CD8-positive, alpha-beta memory T cell (primary cell): ENCODE results near the gene PCNT. TPM values are rescaled to one million over a fixed set of nuclear protein-coding genes. Genes with fewer than 3 reads are reported as not detected.

Source experiments
- CTCF ChIA-PET: fragments of 350-600 bp; sonication (Branson Sonifier 250); formaldehyde crosslinking; loops from one replicate; lab custom pipeline; 2021; ENCODE audit warnings: antibody characterized with exemption; lab: Charles Lee
- POLR2A ChIA-PET: fragments of 350-600 bp; sonication (Branson Sonifier 250); formaldehyde crosslinking; loops from one replicate; lab custom pipeline; 2021; ENCODE audit warnings: antibody characterized with exemption; lab: Charles Lee
- DNase-seq, 5 donors: peaks; one replicate each; pipeline versions ENCODE4 v3.0.0 to v3.0.0-alpha.2; 2020 to 2022; ENCODE audit warnings: mixed read lengths in 1 of 5
- H3K27ac ChIP-seq: one replicate; pipeline ENCODE4 v1.7.0; 2013; ENCODE audit warnings: low read depth, mild to moderate bottlenecking, low read length, moderate library complexity
- H3K27me3 ChIP-seq: 2 replicates; pipeline ENCODE4 v1.7.0; 2013; ENCODE audit warnings: low read length, mild to moderate bottlenecking; ENCODE audit not compliant: insufficient read depth, poor library complexity, severe bottlenecking
- H3K36me3 ChIP-seq: 2 replicates; pipeline ENCODE4 v1.7.0; 2013; ENCODE audit warnings: mild to moderate bottlenecking, low read length, moderate library complexity; ENCODE audit not compliant: insufficient read depth
- H3K4me1 ChIP-seq: 2 replicates; pipeline ENCODE4 v1.7.0; 2013; ENCODE audit warnings: mild to moderate bottlenecking, low read length, moderate library complexity; ENCODE audit not compliant: insufficient read depth
- H3K4me3 ChIP-seq: 2 replicates; pipeline ENCODE4 v1.7.0; 2013; ENCODE audit warnings: mild to moderate bottlenecking, low read length
- H3K9me3 ChIP-seq: 2 replicates; pipeline ENCODE4 v1.7.0; 2013; ENCODE audit warnings: mild to moderate bottlenecking, low read length
- H3K27ac Mint-ChIP-seq, 8 donors: one replicate each; pipeline ENCODE4 v1.8.0; 2020 to 2021; ENCODE audit warnings: mixed read lengths in 8 of 8, mild to moderate bottlenecking in 6 of 8, inconsistent platforms in 3 of 8, moderate library complexity in 3 of 8
- H3K27me3 Mint-ChIP-seq, 2 donors: one replicate each; pipeline ENCODE4 v1.8.0; 2020 to 2021; ENCODE audit warnings: mixed read lengths in 2 of 2, mild to moderate bottlenecking in 1 of 2, moderate library complexity in 1 of 2
- H3K36me3 Mint-ChIP-seq, 3 donors: one replicate each; pipeline ENCODE4 v1.8.0; 2020 to 2021; ENCODE audit warnings: mixed read lengths in 3 of 3, inconsistent platforms in 1 of 3, mild to moderate bottlenecking in 1 of 3
- H3K4me1 Mint-ChIP-seq, 3 donors: one replicate each; pipeline ENCODE4 v1.8.0; 2020 to 2021; ENCODE audit warnings: mixed read lengths in 3 of 3, inconsistent platforms in 1 of 3, mild to moderate bottlenecking in 1 of 3
- H3K4me3 Mint-ChIP-seq, 7 donors: one replicate each; pipeline ENCODE4 v1.8.0; 2020 to 2021; ENCODE audit warnings: mixed read lengths in 7 of 7, mild to moderate bottlenecking in 6 of 7, moderate library complexity in 4 of 7, inconsistent platforms in 2 of 7
- H3K9me3 Mint-ChIP-seq, 5 donors: one replicate each; pipeline ENCODE4 v1.8.0; 2020 to 2022; ENCODE audit warnings: mixed read lengths in 5 of 5, mild to moderate bottlenecking in 3 of 5, moderate library complexity in 2 of 5, inconsistent platforms in 1 of 5
- polyA plus RNA-seq: library from polyadenylated mRNA; unstranded; fragments of 300-500 nt; fragmentation: Illumina TruSeq; gene quantifications from one replicate; pipeline ENCODE4 v1.2.3, GENCODE V29; 2021
- total RNA-seq, 2 experiments: library from RNA; stranded (reverse); gene quantifications; one replicate each; pipeline ENCODE4 v1.2.3, GENCODE V29; 2021

Gene PCNT
- total and polyA plus RNA-seq, 3 experiments from 2014 or later, result 27.1 to 60.1 (median 54.8) TPM

DNA sequence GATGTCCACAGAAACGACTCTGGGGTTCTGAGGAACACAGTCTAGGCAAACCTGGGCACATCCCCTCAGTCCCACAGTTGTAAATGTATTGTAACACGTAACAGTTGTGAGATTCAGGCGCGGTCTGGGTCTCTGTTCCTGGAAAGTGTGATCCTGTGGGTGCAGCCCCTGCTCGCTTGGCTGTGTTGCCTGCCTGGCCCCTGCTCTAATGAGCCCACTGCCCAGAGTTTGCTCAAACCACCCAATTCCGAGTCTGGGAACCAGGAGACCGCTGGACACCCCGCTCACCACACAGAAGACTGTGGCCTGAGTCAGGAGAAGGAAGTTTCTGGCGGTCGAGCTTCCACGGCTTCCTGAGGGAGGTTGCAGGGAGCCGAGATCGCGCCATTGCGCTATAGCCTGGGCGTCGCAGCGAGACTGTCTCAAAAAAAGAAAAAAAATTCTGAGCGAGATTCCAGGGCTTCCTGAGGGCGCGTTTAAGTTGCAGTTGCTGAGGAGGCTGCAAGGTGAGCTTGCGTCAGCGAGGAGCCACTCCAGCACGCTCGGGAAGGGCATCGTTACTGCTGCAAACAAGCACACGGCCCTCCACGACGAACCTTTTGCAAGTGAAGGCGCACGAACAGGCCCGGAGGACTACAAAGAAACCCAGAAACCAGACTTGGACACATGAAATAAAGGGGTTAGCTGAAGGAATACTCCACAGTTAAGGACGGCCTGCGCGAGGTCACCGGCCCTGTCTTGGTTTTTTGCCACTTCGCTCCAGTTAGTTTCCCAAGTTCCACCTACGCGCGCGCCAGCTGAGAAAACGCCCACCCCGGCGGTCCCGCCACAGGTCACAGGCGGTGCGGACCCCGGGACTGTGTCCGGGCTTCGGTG lies 1.4 kb upstream of the PCNT start:
- H3K27me3 Mint-ChIP-seq, result no peaks in the 10 kb centered on the region
- DNase-seq, result no peak
- Histone ChIP-seq H3K36me3 (peaks cover 2% of the 10 kb centered on the region), H3K27ac (peak overlapping the region; percentile 93), H3K4me3 (peak overlapping the region; percentile 95), H3K4me1 (peaks cover 26% of the 10 kb centered on the region), H3K9me3 (no peaks in the 10 kb centered on the region), H3K27me3 (no peaks in the 10 kb centered on the region)
- H3K4me1 Mint-ChIP-seq, result peaks cover 27 to 41% (median 40%) of the 10 kb centered on the region in 3 donors
- peak overlapping the region in 7 of 8 donors; percentile 47 to 96 (median 77) for H3K27ac Mint-ChIP-seq
- POLR2A ChIA-PET, result interaction anchor here (0.5 to 1.0 kb wide), 3 partner anchors 14 to 109 kb away, joined by 3 read pairs; no protein-coding TSS in a partner anchor
- peaks cover 0 to 2% (median 0%) of the 10 kb centered on the region in 5 donors for H3K9me3 Mint-ChIP-seq
- CTCF ChIA-PET, result no interaction called here
- peaks cover 0 to 13% (median 5%) of the 10 kb centered on the region in 3 donors for H3K36me3 Mint-ChIP-seq
- peak overlapping the region; percentile 90 to 99 (median 96) for H3K4me3 Mint-ChIP-seq

DNA sequence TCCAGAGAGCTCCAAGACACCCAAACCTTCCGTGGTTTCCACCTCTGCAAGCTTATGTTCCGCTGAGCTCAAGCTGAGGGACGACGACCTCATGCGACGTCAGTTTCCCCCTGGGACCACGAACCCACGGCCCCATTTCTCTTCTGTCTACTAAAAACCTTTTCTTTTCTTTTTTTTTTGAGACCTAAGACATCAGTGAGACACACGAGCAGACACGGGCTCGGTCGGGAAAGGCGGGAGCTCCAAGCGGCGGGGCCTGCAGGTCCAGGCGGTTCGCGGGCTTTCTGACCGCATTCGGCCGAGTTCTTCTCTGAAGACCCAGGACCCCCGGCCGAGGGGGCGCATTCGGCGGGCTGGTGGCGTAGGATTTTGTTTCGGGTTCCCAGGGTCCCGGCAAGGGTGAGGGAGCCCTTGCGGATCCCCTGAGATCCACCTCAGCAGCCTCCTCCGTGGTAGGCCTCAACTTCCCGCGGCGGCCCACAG lies 688 bp upstream of the PCNT start:
- H3K36me3 ChIP-seq, result peaks cover 8% of the 10 kb centered on the region
- POLR2A ChIA-PET, result interaction anchor here (0.6 to 1.0 kb wide), 2 partner anchors 29 to 108 kb away, joined by 3 read pairs; no protein-coding TSS in a partner anchor
- DNase-seq, result no peak
- H3K27me3 Mint-ChIP-seq, result no peaks in the 10 kb centered on the region
- peak overlapping the region; percentile 93 for H3K27ac ChIP-seq
- H3K4me3 ChIP-seq, result peak overlapping the region; percentile 95
- peaks cover 0 to 20% (median 5%) of the 10 kb centered on the region in 3 donors for H3K36me3 Mint-ChIP-seq
- peaks cover 26% of the 10 kb centered on the region for H3K4me1 ChIP-seq
- peak overlapping the region in 7 of 8 donors; percentile 47 to 96 (median 79) for H3K27ac Mint-ChIP-seq
- CTCF ChIA-PET, result no interaction called here
- no peaks in the 10 kb centered on the region for H3K27me3 ChIP-seq
- H3K9me3 Mint-ChIP-seq, result peaks cover 0 to 2% (median 0%) of the 10 kb centered on the region in 5 donors
- peak overlapping the region; percentile 90 to 99 (median 96) for H3K4me3 Mint-ChIP-seq
- no peaks in the 10 kb centered on the region for H3K9me3 ChIP-seq
- peaks cover 27 to 41% (median 41%) of the 10 kb centered on the region in 3 donors for H3K4me1 Mint-ChIP-seq

DNA sequence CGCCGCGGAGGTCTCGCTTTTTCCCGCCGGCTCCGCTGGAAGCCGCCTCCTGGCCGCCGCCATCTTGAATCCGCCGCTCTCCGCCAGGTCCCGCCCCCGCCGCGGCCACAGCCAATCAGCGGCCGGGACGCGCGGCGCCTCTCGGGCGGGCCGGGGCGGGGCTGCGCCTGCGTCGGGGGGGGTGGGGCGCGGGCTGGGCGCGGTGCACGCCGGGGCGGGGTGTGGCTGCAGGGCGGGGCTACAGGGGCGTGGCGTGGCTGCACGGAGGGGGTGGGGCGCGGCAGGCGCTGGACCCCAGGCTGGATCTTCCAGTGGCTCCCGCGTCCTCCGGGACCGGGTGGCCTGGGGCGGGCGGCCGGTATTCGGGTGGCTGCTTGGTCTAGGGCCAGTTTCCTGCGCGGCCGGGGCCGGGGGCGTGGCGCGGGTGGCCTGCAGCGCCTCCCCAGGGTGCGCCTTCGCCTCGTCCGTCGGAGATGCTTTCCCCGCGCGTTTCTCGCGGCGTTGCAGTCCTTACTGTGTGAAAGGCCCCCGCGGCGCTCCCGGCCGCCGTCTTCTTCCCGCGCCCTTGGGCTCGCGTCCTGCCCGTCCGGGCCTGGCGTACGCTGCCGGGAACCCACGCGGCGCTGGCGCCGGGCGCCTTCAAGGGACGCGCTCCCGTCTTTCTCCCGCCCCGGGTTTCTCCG lies 575 bp downstream of the PCNT start:
- H3K27ac Mint-ChIP-seq, result peak overlapping the region in 4 of 8 donors; percentile 19 to 99 (median 92)
- no peaks in the 10 kb centered on the region for H3K27me3 Mint-ChIP-seq
- Histone ChIP-seq H3K27ac (peak overlapping the region; percentile 93), H3K27me3 (no peaks in the 10 kb centered on the region), H3K9me3 (no peaks in the 10 kb centered on the region), H3K36me3 (peaks cover 8% of the 10 kb centered on the region), H3K4me1 (peaks cover 26% of the 10 kb centered on the region), H3K4me3 (peak overlapping the region; percentile 95)
- CTCF ChIA-PET, result interaction anchor here (1.5 to 1.6 kb wide), 2 partner anchors 99 to 181 kb away, joined by 5 to 7 read pairs; no protein-coding TSS in a partner anchor
- peaks cover 0 to 2% (median 0%) of the 10 kb centered on the region in 5 donors for H3K9me3 Mint-ChIP-seq
- H3K4me3 Mint-ChIP-seq, result peak overlapping the region; percentile 90 to 99 (median 96)
- DNase-seq, result peak; percentile 84 to 90 (median 88)
- peaks cover 27 to 41% (median 41%) of the 10 kb centered on the region in 3 donors for H3K4me1 Mint-ChIP-seq
- POLR2A ChIA-PET, result interaction anchor here (1.0 kb wide), 1 partner anchor 101 kb away, joined by 5 read pairs; no protein-coding TSS in a partner anchor
- peaks cover 0 to 30% (median 7%) of the 10 kb centered on the region in 3 donors for H3K36me3 Mint-ChIP-seq

DNA sequence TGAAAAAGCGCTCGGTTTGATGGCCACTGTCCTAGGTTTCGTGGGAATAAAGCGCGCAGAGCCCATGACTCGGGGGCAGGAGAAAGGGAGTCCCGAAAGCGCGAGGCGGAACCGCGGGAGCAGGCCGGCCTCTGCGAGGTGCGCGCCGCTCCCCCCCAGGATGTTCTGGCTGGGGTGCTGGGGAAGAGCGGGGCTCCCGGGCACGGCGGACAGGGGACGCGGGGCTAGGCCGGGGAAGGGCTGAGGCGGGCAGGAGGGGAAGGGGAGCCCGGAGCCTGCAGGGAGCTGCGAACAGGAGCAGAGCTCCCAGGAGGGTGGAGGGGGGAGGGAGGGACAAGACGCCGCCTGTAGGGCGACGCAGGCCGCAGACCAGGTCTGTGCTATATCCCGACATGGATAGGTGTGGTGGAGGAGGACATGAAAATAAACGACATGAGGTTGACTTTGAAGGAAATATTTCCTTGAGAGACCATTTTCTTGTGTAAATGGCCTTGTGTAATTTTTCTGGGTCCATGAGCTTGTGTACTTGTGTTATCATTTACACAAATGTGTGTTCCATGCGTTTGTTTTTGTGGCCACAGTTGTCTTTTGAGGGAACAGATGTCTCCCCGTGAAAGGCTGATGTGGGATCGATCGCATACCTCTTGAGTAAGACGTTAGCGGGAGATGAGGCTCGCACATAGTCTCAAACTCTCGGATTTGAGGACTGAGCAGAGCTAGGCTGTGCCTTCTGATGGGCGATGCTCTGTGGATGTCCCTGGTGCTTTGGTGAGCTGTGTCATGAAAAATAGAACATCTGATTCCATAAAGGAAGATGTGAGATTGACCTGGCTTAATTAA lies 1.3 kb downstream of the PCNT start:
- Mint-ChIP-seq H3K36me3 (peaks cover 0 to 38% (median 7%) of the 10 kb centered on the region in 3 donors), H3K27me3 (no peaks in the 10 kb centered on the region), H3K27ac (peak overlapping the region; percentile 43 to 94 (median 90)), H3K4me3 (peak overlapping the region; percentile 86 to 99 (median 92)), H3K9me3 (peaks cover 0 to 2% (median 0%) of the 10 kb centered on the region in 5 donors), H3K4me1 (peaks cover 27 to 41% (median 41%) of the 10 kb centered on the region in 3 donors)
- peak overlapping the region; percentile 78 for H3K27ac ChIP-seq
- DNase-seq, result peak in 3 of 5 donors; percentile 2 to 54 (median 11)
- ChIA-PET POLR2A (interaction anchor here (1.0 to 1.7 kb wide), 2 partner anchors 100 to 310 kb away, joined by 3 to 5 read pairs; partner anchors contain the start of gene PRMT2), CTCF (interaction anchor here (0.7 to 1.6 kb wide), 8 partner anchors 39 to 319 kb away, joined by 3 to 7 read pairs (median 3); partner anchors contain the start of genes MCM3AP and YBEY)
- no peaks in the 10 kb centered on the region for H3K9me3 ChIP-seq
- peak overlapping the region; percentile 68 for H3K4me3 ChIP-seq
- peaks cover 26% of the 10 kb centered on the region for H3K4me1 ChIP-seq
- H3K27me3 ChIP-seq, result no peaks in the 10 kb centered on the region
- H3K36me3 ChIP-seq, result peaks cover 8% of the 10 kb centered on the region

DNA sequence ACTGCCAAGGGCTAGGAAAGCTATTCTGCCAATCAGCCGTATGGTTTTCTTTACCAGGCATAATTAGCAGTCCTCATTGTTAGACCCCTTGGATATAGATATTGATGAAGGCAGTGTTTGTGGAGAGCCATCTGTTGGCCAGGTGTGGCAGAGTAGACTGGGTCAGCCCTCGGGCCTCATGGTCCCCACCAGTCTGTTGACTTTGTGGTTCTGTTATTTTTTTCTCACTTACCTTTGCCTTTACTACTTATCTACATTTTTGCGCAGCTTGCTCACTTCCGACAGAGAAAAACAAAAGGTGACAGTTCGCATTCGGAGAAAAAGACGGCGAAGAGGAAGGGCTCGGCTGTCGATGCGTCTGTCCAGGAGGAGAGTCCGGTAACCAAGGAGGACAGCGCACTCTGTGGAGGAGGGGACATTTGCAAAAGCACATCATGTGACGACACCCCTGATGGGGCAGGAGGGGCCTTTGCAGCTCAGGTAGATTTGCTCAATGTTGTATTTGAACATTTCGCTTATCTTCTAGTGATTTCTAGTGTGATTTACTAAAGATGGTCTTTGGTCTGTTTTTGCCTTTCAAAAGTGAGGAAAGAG lies 2.3 kb downstream of the PCNT start:
- no peak for DNase-seq
- H3K4me1 ChIP-seq, result peaks cover 22% of the 10 kb centered on the region
- Mint-ChIP-seq H3K27me3 (no peaks in the 10 kb centered on the region), H3K9me3 (peaks cover 0 to 2% (median 0%) of the 10 kb centered on the region in 5 donors), H3K27ac (peak overlapping the region in 2 of 8 donors; percentile 5 to 94), H3K4me3 (peak overlapping the region in 4 of 7 donors; percentile 29 to 90 (median 54)), H3K4me1 (peaks cover 27 to 39% (median 36%) of the 10 kb centered on the region in 3 donors), H3K36me3 (peaks cover 0 to 46% (median 7%) of the 10 kb centered on the region in 3 donors)
- no peaks in the 10 kb centered on the region for H3K27me3 ChIP-seq
- H3K4me3 ChIP-seq, result no peak overlapping the region
- H3K9me3 ChIP-seq, result no peaks in the 10 kb centered on the region
- ChIA-PET POLR2A (interaction anchor here (0.7 to 1.7 kb wide), 2 partner anchors 9 to 310 kb away, joined by 3 to 8 read pairs; partner anchors contain the start of gene PRMT2), CTCF (interaction anchor here (0.7 to 1.6 kb wide), 8 partner anchors 40 to 318 kb away, joined by 3 to 7 read pairs (median 3); partner anchors contain the start of genes MCM3AP and YBEY)
- H3K27ac ChIP-seq, result no peak overlapping the region
- H3K36me3 ChIP-seq, result peaks cover 8% of the 10 kb centered on the region

DNA sequence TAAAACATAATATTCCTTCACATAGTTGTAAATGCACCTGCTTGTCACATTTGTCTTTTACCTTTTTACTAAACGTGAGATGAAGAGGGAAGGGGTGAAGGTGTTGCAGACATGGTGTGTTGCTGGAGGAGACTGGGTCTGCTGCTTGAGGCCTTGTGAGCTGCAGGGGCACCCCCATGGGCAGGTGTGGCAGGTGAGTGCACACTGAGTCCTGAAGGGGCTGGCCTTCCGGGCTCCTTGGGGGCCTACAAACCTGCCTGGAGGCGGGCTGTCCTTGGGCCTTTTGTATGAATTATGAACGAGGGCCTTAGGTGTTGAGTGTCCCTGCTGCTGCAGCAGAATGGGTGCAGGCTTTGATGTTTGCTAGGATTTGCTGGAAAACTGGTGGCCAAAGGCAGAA lies 3.8 kb downstream of the PCNT start:
- Histone ChIP-seq H3K27ac (no peak overlapping the region), H3K27me3 (no peaks in the 10 kb centered on the region), H3K36me3 (peaks cover 8% of the 10 kb centered on the region), H3K4me1 (peaks cover 12% of the 10 kb centered on the region), H3K9me3 (no peaks in the 10 kb centered on the region), H3K4me3 (no peak overlapping the region)
- Mint-ChIP-seq H3K36me3 (peaks cover 0 to 58% (median 7%) of the 10 kb centered on the region in 3 donors), H3K27ac (peak overlapping the region in 1 of 8 donors; percentile 62), H3K4me1 (peaks cover 17 to 24% (median 21%) of the 10 kb centered on the region in 3 donors), H3K4me3 (peak overlapping the region in 1 of 7 donors; percentile 34), H3K9me3 (peaks cover 0 to 2% (median 0%) of the 10 kb centered on the region in 5 donors), H3K27me3 (no peaks in the 10 kb centered on the region)
- ChIA-PET POLR2A (no interaction called here), CTCF (no interaction called here)
- no peak for DNase-seq
